ENCODE measurements around the gene SLC10A3. TPM values are rescaled to one million over a fixed set of nuclear protein-coding genes. Genes with fewer than 3 reads are reported as not detected.

The SLC10A3 gene
- total and polyA plus RNA-seq, 10 of the 15 experiments (the other 5 are each of a cell fraction or from before 2014, with no cell fraction given): 1.7 to 23.5 (median 11.0) TPM

GRCh38 chrX:154512879-154513553, 22.6 kb upstream of the SLC10A3 start:
- no peak overlapping the region for H3K4me2 ChIP-seq (ENCODE audit: control insufficient read depth, insufficient read depth)
- FAIRE-seq: no peak
- no peaks in the 10 kb centered on the region for H3K36me3 ChIP-seq (ENCODE audit: control insufficient read depth in 2 of 2, insufficient read depth in 2 of 2, low read length in 1 of 2)
- in situ Hi-C loops (cut with MboI): no loop called here
- WGBS (ENCODE audit: insufficient coverage, insufficient replicate concordance, low lambda C conversion rate, missing lambda C conversion rate): 78% methylated on average over 16 of the region's 16 CpGs
- no peaks in the 10 kb centered on the region; the same call in 2 of the 3 replicates for H3K9me3 ChIP-seq (replicated peaks; ENCODE audit: control insufficient read depth, insufficient read depth, low read length)
- H3K27ac ChIP-seq (ENCODE audit: control insufficient read depth, insufficient read depth): no peak overlapping the region
- H4K20me1 ChIP-seq (ENCODE audit: control insufficient read depth, insufficient read depth): no peaks in the 10 kb centered on the region
- no peaks in the 10 kb centered on the region for H3K27me3 ChIP-seq (replicated peaks in 1 of 2; ENCODE audit: control insufficient read depth in 2 of 2, insufficient read depth in 2 of 2, low read length in 1 of 2)
- no peak overlapping the region for H3K9ac ChIP-seq (ENCODE audit: control insufficient read depth, insufficient read depth, low read length)
- ChIA-PET CTCF (no interaction called here), POLR2A (no interaction called here), RAD21 (ENCODE audit: unreplicated experiment) (no interaction called here), SMC1A (ENCODE audit: uncharacterized antibody, unreplicated experiment) (interaction anchor here (1.1 kb wide), 1 partner anchor 14 kb away, joined by 3 read pairs; no protein-coding TSS in a partner anchor)
- no peak overlapping the region for H3K4me3 ChIP-seq
- intact Hi-C loops (cut with micrococcal nuclease; ENCODE audit: unreplicated experiment): no loop called here
- no peak overlapping the region for H2AFZ ChIP-seq (ENCODE audit: control insufficient read depth, low read depth, low read length)
- no TSS peak for BruUV-seq (replicated peaks)
- ATAC-seq: no peak
- no peak for DNase-seq (ENCODE audit: low read depth, low spot score)
- H3K79me2 ChIP-seq (ENCODE audit: control insufficient read depth, insufficient read depth, low read length): no peaks in the 10 kb centered on the region; the same call in none of the 2 replicates
- H3K4me1 ChIP-seq (ENCODE audit: control insufficient read depth, insufficient read depth, low read length): no peaks in the 10 kb centered on the region
- TF ChIP-seq TCF3 (IDR thresholded peaks at IDR 0.05; ENCODE audit: borderline replicate concordance, insufficient read depth, low read depth, low read length) (no peak), PKNOX1 (IDR thresholded peaks at IDR 0.05) (no peak), RAD51 (IDR thresholded peaks at IDR 0.05) (no peak), NRF1 (conservative IDR thresholded peaks at IDR 0.05; ENCODE audit: low read depth, low read length) (no peak), TAF1 (IDR thresholded peaks at IDR 0.05; ENCODE audit: borderline replicate concordance, low read depth, low read length) (no peak), CHD4 (IDR thresholded peaks at IDR 0.05) (no peak), E2F8 (IDR thresholded peaks at IDR 0.05; ENCODE audit: low read depth, partially characterized antibody) (no peak), MYB (IDR thresholded peaks at IDR 0.05; ENCODE audit: borderline replicate concordance, low read depth, low read length) (no peak), ZNF217 (IDR thresholded peaks at IDR 0.05) (no peak), RB1 (IDR thresholded peaks at IDR 0.05; ENCODE audit: borderline replicate concordance) (no peak), SREBF1 (IDR thresholded peaks at IDR 0.05; ENCODE audit: low read length) (no peak), MTA3 (IDR thresholded peaks at IDR 0.05; ENCODE audit: borderline replicate concordance, low read length) (no peak), ZNF24 (IDR thresholded peaks at IDR 0.05) (no peak), CHD1 (IDR thresholded peaks at IDR 0.05; ENCODE audit: low read depth, low read length) (no peak), ZNF687 (IDR thresholded peaks at IDR 0.05) (no peak), SMAD5 (IDR thresholded peaks at IDR 0.05; ENCODE audit: low read depth) (no peak), ATF7 (IDR thresholded peaks at IDR 0.05; ENCODE audit: low read depth) (no peak), SRF (IDR thresholded peaks at IDR 0.05; ENCODE audit: low read depth in 2 of 2, low read length in 2 of 2) (no peak)

Data from GM12878 (cell line).